ENCODE data around the gene ZSCAN12. TPM values are rescaled to one million over a fixed set of nuclear protein-coding genes. Genes with fewer than 3 reads are reported as not detected.

ZSCAN12 gene
- polyA plus RNA-seq, 1 donor (not counting 4 experiments of a cell fraction or from before 2014, with no cell fraction given), result 4.0 TPM

DNA sequence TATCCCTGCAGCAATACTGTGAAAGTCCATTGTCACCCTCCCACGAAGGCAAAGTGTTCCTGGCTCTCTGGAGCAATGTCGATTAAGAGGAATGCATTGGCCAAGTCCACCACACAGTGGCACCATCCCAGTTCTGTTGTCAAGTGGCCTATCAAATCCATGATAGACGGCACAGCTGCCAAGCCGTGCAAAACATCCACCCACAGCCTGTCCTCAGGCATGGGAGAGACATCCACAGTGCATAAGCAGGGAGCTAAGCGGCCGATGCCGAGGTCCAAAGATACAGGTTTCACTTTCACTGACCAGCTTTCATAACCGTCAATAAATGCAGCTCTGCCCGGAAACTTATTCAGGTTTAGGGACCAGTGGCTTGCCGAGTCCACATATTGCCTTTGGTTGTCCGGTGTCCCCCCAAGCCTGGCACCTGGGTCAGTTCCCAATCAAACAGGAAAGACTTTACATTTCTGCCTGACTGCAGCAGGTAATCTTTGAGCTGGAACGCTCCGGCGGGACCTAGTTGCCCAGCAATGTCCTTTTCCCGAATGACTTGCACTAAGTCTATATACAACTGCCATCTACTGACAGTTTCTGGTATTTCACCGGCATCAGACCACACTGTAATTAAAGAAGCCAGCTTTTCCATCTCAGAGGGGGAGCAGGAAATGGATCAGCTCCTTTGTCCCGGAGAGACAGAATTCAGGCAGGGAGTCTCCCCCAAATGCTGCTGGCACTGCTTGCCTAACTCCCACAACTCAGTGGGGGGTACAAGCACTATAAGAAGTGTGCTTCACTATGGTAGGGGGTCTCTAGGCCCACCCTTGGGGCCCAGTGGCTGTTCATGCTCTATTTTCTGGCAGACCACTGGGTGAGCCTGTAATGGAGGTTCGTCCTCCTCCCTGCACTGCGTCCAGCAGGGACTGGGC, 43.5 kb downstream of the ZSCAN12 start:
- Histone ChIP-seq H3K27me3 (ENCODE audit: control insufficient read depth, extremely low read depth, insufficient read depth, low read length) (no peaks in the 10 kb centered on the region), H3K9ac (ENCODE audit: control insufficient read depth, extremely low read depth, insufficient read depth, low read length) (peak overlapping the region; percentile 79), H3K36me3 (ENCODE audit: control insufficient read depth in 2 of 2, extremely low read depth in 1 of 2, insufficient read depth in 2 of 2, low read length in 2 of 2) (no peaks in the 10 kb centered on the region), H3K9me3 (ENCODE audit: control insufficient read depth, low read depth, low read length) (no peaks in the 10 kb centered on the region), H3K27ac (ENCODE audit: control insufficient read depth, insufficient read depth, low read length) (peak overlapping the region; percentile 77), H3K4me3 (ENCODE audit: control insufficient read depth in 2 of 3, extremely low read depth in 1 of 3, insufficient read depth in 2 of 3, low read depth in 1 of 3, low read length in 3 of 3) (peak overlapping the region; percentile 35 to 83 (median 80)), H4K20me1 (ENCODE audit: control insufficient read depth, extremely low read depth, insufficient read depth, low read length) (no peaks in the 10 kb centered on the region), H3K4me2 (ENCODE audit: control insufficient read depth, extremely low read depth, insufficient read depth, low read depth, low read length) (peak overlapping the region; percentile 98), H2AFZ (ENCODE audit: control insufficient read depth, low read length) (peak overlapping the region; percentile 86), H3K79me2 (ENCODE audit: control insufficient read depth, insufficient read depth, low read length) (peaks cover 26% of the 10 kb centered on the region), H3K4me1 (ENCODE audit: control insufficient read depth, extremely low read depth, insufficient read depth, low read length) (peaks cover 30% of the 10 kb centered on the region), H3K9me1 (ENCODE audit: control insufficient read depth, extremely low read depth, insufficient read depth, low read length) (peaks cover 3% of the 10 kb centered on the region)
- peak; percentile 84 for FAIRE-seq
- TF ChIP-seq CTCF (optimal IDR thresholded peaks at IDR 0.05 in 1 of 3, IDR thresholded peaks at IDR 0.05 in 1 of 3, conservative IDR thresholded peaks at IDR 0.05 in 1 of 3; ENCODE audit: extremely low read depth in 1 of 3, insufficient read depth in 2 of 3, low read length in 3 of 3) (peak; percentile 61 to 82 (median 62)), EZH2 (IDR thresholded peaks at IDR 0.05; ENCODE audit: low read length) (no peak)
- peak; percentile 45 for DNase-seq (ENCODE audit: low read depth, low spot score)
- dilution Hi-C loops (cut with MboI; ENCODE audit: extremely low pct_ligation_motif_present, low sequenced_read_pairs), result no loop called here

DNA sequence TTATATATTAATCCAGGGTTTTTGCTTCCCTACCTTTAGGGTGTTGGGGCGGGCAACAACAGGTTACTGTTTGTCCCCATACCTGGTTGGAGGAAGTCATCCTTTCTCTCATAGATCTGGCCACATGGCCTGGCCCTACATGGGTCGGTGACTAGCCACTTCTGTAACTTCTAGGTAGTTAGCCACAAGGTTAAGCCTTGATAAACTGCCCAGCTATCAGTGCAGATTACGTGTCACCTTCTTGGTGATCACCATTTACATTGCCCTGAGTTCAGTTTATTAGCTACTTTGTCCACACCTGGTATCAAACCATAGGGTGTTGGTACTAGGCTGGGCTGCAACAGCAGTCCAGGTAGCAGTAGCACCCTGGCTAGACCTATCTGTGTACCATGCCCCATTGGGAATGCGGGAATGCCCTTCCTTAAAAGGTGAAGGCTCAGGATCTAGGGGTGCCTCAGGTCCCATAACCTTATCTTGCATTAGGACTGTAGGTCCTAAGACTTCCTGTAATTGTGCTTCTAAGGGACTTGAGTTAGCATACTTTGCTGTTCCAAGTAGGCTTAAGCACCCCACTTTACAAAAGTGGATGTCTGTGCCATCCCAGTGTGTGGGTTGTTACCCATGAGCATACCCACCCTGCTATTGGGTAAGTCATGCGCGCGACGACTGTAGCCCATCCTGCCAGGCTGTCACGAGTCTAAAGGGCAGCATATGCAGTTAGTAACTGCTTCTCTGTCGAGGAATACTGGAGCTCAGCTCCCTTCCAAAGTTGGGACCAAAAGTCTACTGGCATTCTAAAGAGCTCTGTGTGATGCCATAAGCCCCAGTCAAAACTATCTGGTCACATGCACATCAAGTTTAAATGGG, 44.6 kb downstream of the ZSCAN12 start:
- Histone ChIP-seq H3K27ac (ENCODE audit: control insufficient read depth, insufficient read depth, low read length) (peak overlapping the region; percentile 67), H3K9me3 (ENCODE audit: control insufficient read depth, low read depth, low read length) (no peaks in the 10 kb centered on the region), H3K27me3 (ENCODE audit: control insufficient read depth, extremely low read depth, insufficient read depth, low read length) (no peaks in the 10 kb centered on the region), H2AFZ (ENCODE audit: control insufficient read depth, low read length) (no peak overlapping the region), H3K4me2 (ENCODE audit: control insufficient read depth, extremely low read depth, insufficient read depth, low read depth, low read length) (peak overlapping the region; percentile 98), H4K20me1 (ENCODE audit: control insufficient read depth, extremely low read depth, insufficient read depth, low read length) (no peaks in the 10 kb centered on the region), H3K36me3 (ENCODE audit: control insufficient read depth in 2 of 2, extremely low read depth in 1 of 2, insufficient read depth in 2 of 2, low read length in 2 of 2) (no peaks in the 10 kb centered on the region), H3K4me3 (ENCODE audit: control insufficient read depth in 2 of 3, extremely low read depth in 1 of 3, insufficient read depth in 2 of 3, low read depth in 1 of 3, low read length in 3 of 3) (no peak overlapping the region), H3K4me1 (ENCODE audit: control insufficient read depth, extremely low read depth, insufficient read depth, low read length) (peaks cover 35% of the 10 kb centered on the region), H3K9me1 (ENCODE audit: control insufficient read depth, extremely low read depth, insufficient read depth, low read length) (peaks cover 3% of the 10 kb centered on the region), H3K9ac (ENCODE audit: control insufficient read depth, extremely low read depth, insufficient read depth, low read length) (no peak overlapping the region), H3K79me2 (ENCODE audit: control insufficient read depth, insufficient read depth, low read length) (peaks cover 36% of the 10 kb centered on the region)
- TF ChIP-seq CTCF (optimal IDR thresholded peaks at IDR 0.05 in 1 of 3, IDR thresholded peaks at IDR 0.05 in 1 of 3, conservative IDR thresholded peaks at IDR 0.05 in 1 of 3; ENCODE audit: extremely low read depth in 1 of 3, insufficient read depth in 2 of 3, low read length in 3 of 3), result no peak
- TF ChIP-seq EZH2 (IDR thresholded peaks at IDR 0.05; ENCODE audit: low read length), result no peak
- dilution Hi-C loops (cut with MboI; ENCODE audit: extremely low pct_ligation_motif_present, low sequenced_read_pairs), result no loop called here
- no peak for DNase-seq (ENCODE audit: low read depth, low spot score)
- FAIRE-seq, result no peak

All from keratinocyte (primary cell).